ENCODE data around the gene CYP46A1. TPM values are rescaled to one million over a fixed set of nuclear protein-coding genes. Genes with fewer than 3 reads are reported as not detected.

CYP46A1 gene
- total RNA-seq, 1 donor from 2014 or later: 2.2 TPM

DNA sequence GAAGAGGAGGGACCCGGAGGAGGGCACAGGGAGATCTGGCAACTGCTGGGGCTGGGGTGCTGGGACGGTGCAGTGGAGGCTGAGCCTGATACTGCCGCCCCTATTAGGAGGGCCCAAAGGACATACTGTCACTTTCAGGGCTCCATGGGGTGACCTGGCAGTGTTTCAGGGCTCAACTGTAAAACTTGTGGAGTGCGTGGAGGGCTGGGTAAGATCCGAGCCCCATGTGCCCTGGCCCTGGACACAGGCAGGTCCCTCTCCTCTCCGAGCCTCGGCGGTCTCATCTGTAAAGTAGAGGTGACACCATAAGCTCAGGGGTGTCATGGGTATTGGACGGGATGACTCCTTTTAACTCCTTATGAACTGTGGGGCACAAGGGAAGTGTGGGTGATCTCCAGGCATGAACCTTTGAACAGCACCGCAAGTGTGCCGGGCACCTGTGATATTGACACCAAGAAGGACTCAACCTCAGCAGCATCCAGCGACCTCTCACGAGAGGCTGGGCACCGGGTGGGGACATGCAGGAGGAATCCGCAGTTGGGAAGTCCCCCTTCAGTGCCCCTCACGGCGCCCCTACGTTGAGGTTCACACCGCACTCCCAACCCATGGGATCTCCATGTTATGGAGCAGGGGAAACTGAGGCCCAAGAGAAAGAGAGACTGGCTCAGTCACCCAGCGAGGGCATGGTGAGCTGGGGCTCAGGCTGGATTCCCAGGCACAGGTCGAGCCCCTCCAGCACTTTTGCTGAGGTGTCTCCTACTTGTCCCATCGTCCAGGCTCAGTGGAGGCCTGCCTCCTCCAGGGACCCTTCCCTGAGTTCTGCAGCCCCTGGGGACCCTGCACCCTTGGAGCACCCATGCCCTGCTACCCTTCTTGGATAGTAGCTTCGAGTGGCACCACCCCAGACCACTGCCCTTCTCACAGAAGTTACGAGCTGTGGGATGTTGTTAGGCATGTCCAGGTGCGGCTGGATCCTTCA is 58.7 kb downstream of the CYP46A1 start:
- no peak for DNase-seq (ENCODE audit: low spot score)

DNA sequence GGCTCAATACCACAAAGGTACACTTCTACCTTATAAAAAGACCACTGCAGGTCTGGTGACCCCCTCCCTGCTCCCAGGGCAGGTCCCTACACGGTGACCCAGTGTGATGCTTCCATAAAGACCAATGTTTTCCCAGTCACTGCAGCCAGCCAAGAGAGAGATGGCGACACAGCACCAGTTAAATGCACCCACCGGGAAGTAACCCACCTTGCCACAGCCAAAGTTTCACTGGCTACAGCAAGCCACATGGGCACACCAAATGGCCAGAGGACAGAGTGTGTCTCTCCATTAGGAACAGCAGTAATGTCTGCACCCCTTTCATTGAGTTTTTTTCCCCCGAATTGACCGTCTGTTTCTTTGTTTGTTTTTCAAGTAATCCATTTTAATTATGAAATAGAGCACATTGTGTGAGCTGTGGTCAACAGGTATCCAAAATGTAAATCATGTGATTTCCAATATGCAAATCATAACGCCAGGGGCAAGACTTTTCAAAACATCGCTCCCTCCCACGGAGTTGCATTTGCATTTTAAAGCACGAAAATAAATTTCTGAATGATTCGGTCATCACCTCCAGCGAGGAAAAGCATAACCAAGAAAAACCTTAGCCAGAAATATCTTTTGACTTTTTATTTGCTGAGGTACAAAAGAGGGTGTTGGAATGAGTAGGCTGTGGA is 60.2 kb downstream of the CYP46A1 start:
- DNase-seq (ENCODE audit: low spot score): no peak

DNA sequence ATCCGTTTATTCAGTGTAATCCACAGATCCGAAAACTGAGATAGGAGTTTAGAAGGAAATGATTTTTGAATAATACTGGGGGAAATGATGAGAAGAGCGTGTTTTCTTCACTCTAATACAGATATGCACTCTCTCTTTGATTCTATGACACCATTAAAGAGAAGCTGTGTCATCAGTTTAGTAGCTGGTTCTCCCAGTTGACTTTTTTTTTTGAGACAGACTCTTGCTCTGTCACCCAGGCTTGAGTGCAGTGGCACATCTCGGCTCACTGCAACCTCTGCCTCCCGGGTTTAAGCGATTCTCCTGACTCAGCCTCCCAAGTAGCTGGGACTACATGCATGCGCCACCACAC is 60.8 kb downstream of the CYP46A1 start:
- no peak for DNase-seq (ENCODE audit: low spot score)

DNA sequence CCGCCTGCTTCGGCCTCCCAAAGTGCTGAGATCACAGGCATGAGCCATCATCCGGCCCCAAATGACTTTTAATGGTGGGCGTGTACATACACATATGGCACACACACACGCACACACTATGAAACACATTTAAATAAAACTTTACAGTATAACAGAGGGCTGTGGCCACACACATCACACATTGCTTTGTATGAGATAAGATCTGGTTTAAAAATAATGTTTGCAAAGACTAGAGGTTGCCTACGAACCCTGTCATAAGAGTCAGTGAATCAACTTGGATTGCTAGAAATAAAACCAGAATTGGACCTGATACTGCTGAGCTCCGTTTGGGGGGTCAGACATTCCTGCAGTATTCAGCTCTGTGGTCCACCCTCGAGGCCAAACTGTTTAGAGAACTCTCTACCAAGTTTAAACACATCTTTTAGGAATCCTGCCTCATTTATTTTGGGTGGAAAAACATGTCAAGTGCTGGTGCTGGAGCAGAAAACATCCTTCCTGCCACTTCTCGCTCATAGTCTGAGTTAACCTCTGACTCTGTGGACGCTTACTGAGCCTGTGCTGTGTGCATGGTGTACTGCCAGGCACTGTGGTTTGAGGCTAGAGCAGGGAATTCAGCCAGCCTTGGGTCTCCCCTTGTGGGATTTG is 61.3 kb downstream of the CYP46A1 start:
- DNase-seq (ENCODE audit: low spot score): no peak

DNA sequence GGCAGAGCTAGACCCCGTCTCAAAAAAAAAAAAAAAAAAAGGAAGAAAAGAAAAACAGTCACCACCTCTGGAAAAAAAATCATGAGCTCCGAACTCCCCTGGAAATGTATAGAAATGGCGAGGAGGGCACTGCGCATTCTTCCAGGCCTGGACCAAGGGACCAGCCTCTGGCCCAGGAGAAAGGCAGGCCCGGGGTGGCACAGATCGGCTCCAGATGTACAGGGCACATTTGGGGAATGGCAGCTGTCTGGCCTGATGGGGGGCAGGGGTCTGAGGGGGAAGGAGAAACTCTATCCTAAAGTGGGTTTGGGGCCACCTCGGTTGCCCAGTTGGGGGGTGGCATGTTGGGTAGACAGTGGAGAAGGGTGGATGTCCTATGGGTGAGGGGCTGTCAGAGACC is 63.1 kb downstream of the CYP46A1 start:
- no peak for DNase-seq (ENCODE audit: low spot score)

DNA sequence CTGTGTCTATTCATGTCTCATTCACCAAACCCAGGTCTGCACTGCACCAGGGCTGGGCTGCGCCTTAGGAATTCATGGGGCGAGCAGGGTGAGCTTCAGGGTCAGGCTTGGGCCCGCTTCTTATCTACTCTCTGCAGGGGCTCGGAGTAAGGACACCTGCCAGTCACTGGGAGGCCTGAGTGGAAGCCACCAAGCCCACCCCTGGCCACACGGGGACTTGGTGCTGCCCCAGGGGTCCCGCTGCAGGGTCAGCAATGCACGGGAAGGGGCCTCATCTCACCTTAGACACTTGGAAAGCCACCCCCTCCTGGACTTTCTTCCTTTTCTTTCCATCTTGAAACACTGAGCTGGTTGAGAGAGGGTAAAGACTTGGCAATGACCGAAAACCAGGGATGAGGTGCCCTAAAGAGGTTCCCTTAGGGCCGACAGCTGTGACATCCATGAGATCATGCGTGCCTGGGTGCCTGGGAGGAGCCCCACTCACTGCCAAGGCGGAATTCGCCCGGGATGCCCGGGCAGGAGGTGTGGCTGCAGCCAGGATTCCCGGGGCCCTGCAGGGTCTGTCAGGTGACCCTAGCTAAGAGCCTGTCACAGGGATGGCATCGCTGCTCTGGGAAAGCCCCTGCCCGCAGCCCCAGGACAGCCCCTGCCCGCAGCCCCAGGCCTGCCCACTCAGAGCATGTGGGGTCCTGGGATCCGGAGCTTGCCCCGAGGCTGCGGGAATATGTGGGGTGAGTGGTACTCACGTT is 63.7 kb downstream of the CYP46A1 start:
- no peak for DNase-seq (ENCODE audit: low spot score)

DNA sequence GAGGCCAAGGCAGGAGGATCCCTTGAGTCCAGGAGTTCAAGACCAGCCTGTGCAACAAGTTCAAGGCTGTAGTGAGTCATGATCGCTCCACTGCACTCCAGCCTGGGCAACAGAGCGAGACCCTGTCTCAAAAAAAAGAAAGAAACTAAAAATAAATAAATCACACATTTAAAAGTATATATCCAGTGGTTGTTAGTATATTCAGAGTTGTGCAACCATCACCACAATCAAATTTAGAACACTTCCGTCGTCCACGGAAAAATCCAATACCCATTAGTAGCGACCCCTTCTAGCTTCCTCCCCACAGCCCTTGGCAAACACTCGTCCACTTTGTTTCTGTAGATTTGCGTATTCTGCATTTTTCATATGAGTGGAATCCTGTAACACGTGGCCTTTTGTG is 64.4 kb downstream of the CYP46A1 start:
- DNase-seq (ENCODE audit: low spot score): no peak

DNA sequence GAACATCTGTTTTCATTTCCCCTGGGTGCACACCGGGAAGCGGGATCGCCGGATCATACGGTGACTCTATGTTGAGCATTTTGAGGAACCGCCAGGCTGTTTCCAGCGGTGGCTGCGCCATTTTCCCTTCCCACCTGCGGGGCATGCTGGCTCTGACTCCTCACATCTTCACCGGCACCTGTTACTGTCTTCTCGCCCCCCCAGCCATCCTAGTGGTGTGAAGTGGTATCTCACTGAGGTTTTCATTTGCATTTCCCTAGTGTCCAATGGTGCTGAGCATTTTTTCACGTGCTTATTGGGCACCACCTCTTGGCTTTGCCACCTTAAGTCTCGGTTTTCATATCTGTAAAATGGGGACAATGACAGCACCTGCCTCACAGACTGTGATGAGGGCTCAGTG is 65.0 kb downstream of the CYP46A1 start:
- DNase-seq (ENCODE audit: low spot score): no peak

DNA sequence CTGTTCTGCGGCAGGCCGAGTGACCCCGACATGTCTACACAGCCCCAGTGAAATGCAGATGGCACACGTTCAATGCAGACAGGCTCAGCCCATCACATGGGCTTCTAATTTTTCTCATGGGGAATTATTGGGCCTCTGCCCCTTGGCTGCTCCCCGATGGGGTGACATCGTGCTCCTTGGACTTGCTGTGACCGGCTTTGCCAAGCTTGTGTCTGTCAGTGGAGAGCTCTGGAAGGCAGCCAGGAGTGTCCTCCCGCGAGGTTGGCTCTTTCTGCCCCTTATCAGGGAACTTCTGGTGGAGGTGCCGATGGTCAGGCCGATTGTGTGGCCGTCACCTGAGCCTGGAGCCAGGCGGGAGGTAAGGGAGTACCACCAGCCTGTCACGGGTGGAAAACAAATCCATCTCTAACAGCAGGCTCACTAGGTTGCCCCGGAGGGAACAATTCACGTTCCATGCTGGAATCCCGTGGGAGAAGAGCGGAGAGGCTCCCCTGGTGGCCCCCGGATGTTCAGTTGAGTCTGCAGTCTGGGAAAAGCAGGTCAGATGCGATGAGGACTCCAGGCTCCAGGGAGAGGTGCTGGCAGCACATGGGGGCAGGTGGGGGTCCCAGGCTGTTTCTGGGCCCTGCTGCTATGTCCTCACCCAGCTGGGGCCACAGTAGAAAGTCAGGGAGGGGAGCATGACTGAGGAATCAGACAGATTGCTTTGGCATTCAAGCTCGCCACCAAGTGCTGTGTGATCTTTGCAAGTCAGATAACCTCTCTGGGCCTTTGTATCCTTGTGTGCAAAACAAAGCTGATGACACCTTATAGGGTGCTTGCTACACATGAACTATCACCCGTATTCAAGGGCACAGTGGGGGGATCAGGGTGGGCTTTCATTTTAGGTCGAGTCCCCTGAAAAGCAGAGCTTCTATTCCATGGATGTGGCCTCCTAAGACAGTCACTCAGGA is 65.9 kb downstream of the CYP46A1 start:
- no peak for DNase-seq (ENCODE audit: low spot score)

DNA sequence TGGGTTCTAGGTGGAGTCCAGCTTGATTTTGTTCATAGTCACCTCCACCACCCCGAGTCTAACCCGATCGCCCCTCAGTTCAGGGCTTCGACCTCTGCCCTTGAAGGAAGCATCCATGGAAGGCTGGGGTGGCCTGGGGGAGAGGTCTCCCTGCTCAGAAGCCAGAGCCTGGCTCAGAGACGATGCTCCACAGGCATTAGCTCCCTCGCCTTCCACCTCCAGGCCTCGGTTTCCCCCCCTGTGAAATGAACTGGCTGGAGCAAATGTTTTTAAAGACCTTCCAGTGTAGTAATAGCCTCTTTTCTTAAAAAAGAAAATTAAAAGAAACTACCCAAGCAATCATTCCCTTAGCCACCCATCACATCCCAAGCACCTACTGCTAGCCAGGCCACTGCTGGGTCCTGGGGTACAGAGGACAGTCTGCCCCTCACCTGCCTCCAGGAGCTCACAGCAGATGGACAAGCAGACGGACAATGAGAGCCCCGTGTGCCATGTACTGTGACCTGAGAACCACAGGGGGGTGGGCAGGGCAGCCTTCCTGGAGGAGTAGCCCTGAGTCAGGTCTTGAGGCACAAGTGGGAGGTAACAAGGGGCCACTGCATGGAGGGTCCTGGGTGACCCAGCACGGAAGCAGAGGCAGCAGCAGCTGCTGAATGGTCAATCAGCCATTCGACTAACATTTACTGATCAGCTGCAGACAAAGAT is 66.8 kb downstream of the CYP46A1 start:
- no peak for DNase-seq (ENCODE audit: low spot score)

DNA sequence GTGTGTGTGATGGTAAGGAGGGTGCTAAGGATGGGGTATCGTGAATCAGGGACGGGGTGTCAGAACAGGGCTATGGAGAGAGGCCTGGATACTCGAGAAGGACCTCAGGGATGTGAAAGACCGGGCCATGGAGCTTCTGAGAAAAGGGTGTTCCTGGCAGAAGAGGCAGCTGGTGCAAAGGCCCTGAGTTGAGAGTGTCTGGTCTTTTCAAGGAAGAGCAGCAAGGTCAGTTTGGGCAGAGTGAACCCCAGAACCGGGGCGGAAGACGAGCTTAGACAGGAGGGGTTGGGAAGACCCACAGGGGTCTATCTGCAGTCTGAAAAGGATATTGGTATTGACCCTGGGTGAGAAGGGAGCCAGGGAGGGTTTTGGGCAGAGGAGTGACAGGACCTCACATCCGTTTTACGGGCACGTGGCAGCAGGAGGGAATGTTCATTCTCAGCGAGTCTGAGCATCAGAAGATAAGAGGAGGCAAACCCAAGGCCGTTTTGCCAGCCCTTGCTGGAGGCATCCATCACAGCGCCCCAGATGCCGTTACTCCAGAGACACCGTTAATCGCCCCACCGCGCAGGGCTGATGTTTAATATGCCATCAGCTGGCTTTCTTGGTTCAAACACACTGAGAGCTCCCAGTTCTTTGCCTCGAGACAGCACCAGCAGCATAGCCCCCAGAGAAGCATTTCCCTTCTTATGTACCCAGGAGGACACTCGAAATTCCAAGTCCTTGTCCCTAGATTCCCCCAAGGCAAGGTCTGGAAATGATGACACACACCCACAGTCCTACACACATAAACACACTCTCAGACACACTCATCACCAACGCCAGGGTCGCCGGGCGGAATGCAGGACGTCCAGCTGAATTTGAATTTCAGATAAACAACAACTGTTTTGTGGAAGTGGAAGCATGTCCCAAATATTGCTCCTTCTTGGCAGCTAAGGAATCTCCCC is 67.7 kb downstream of the CYP46A1 start:
- DNase-seq (ENCODE audit: low spot score): no peak

DNA sequence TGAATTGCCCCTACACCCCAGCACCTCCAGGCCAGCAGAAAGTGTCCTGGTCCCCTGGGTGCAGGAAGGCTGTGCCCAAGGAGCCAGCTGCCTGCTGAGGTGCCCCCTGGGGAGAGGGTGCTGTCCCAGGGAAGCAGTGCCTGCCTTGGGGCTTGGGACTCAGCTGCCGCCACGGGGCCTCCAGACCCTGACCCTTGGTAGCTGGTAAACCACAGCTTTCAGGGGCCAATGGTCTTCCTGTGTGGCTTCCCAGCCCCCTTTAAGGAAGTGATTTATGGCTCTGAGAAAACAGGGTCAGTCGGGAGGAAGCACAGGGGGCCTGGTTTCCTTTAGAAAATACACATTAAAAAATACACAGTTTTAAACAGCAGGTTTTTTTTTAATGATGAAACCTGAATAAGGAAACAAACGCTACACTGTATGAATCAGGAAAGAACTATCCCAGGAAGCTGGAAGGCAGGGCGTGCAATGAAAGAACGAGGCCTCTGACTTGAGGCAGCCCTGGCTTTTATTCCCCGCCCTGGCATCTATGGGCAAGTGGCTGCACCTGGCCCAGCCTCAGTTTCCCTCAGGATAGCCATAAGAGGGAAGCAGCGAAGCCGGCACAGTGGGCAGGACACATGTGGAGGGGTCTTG is 68.5 kb downstream of the CYP46A1 start:
- no peak for DNase-seq (ENCODE audit: low spot score)

DNA sequence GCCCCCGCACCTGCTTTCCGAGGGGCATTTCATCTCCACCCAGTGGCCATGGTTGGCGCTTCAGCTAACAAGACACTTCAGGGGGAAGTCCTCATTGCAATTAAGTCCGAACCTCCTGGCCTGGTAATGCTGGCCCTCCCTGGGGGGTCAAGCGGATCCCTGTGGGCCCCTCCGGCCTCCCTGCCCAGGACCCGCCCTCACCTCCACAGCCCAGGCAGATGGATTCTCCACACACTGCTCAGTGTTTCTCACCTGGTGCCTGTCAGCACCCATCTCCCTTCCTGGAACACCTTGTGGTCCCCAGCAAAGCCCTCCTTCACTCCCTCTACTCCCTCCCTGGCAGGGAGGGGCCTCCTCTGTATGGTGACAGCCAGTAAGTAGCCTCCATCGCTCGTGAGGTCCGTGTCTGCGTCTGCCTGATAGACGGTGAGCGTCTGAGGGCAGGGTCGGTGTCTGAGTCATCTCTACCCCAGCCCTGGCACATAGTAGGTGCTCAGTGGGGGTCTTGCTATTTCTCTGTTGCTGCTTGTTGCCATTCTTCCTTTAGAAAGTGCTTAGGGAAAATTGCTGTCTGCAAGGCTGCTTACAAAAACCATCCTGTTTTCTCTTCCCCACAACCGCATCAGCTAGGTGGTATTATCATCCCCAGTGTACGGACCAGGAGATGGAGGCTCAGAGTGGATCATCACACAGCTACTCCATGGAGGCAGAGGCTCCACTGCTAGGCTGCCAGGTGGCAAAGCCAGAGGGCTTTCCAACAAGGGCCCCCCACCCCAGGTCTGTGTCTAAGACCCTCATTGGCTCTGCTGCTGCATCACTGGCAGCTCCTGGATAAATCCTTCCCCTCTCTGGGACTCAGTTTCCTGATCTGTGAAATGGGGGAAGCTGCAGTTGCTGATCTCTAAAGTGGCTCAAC is 69.4 kb downstream of the CYP46A1 start:
- no peak for DNase-seq (ENCODE audit: low spot score)

DNA sequence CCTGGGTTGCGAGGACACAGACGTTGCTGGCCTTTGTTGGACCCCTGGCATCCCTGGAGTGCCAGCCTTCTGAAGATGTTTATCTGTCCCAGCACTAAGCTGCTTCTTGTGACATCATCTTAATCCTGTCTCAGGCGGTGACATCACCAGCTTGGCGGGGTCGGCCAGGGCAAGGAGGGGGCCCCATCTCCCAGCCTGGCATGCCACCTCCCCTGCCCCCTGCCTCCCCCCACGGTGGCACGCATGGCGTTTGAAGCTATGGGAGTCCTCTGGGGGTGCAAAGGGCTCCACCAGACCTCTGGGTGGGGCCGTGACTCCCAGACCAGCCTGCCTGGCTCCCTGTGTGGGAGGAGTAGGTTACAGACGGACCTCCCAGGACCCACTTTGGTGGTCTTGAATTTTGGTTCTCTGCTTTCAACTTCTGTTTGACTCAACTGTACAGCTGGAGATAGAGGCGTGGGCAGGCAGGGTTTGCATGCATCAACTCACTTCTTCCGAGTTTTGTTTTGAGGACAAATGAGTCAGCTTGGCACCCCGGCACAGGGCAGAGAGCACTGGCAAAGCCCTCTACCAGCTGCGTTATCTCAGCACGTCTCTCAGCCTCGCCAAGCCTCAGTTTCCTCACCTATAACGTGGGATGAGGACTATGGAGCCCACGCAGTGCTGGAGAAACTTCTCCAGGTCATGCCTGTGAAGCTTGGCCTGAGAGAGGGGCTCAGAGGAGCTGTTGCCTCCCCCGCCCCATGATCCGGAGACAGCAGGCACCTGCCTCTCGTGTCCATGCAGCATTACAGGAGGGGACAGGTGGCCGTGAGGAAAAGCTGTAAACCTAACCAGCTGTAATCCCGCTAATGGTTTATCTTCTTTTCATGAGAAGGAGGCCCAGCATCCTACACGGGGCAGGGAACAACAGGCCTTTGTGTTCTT is 70.3 kb downstream of the CYP46A1 start:
- DNase-seq (ENCODE audit: low spot score): no peak

DNA sequence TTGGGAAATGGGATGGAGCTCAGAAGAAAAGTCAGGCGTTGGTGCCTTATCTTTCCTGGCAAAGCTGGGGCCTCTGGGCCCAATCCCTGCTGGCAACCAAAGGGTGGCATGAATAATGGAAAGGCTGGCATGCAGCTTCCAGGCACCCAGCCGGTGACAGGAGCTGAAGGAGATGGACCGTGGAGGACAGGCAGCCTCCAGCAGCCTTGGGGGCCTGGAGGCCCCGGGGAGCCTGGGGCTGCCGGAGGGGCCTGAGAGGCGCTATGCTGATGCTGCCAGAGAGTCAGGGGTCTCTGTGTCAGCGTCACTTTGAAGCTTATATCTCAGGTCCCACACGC is 70.9 kb downstream of the CYP46A1 start:
- DNase-seq (ENCODE audit: low spot score): no peak

Measured in ureter (tissue), 1 donor.